Choroid plexus epithelial cell (primary cell): Measurements from ENCODE around the gene GLYATL3.

Experiments used
- DNase-seq: peaks from one replicate; pipeline ENCODE4 v3.0.0-alpha.2; 2010; ENCODE audit warnings: low read depth
- H3K4me3 ChIP-seq: 2 replicates; pipeline ENCODE4 v1.5.1; 2011; ENCODE audit warnings: low read depth, mild to moderate bottlenecking, control low read depth, low read length, moderate library complexity
- TF ChIP-seq, protein P1 (sequence below): conservative IDR thresholded peaks from 2 replicates; pipeline ENCODE4 v1.5.1; 2011; ENCODE audit warnings: low read depth, mild to moderate bottlenecking, control low read depth, inconsistent platforms, low read length, moderate library complexity

GLYATL3 gene

DNA sequence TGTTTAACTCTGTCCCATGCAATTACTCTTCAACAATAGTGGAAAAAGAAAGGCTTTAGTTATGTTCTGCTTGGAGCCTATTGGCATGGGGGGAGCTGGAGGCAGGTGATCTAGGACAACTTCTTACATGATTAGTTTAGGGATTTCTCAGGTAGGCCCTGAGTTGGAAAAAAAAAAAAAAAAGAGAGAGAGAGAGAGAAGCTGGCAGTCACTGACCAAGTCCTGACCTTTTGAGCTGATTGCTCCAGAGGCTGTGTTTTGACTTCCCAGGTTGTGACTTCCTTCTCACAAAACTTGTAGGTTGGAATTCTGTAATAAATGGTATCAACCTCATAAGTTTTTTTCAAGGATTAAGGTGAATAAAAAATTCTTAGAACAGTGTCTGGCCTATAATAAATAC lies 58.5 kb downstream of the GLYATL3 start:
- TF ChIP-seq, protein P1, sequence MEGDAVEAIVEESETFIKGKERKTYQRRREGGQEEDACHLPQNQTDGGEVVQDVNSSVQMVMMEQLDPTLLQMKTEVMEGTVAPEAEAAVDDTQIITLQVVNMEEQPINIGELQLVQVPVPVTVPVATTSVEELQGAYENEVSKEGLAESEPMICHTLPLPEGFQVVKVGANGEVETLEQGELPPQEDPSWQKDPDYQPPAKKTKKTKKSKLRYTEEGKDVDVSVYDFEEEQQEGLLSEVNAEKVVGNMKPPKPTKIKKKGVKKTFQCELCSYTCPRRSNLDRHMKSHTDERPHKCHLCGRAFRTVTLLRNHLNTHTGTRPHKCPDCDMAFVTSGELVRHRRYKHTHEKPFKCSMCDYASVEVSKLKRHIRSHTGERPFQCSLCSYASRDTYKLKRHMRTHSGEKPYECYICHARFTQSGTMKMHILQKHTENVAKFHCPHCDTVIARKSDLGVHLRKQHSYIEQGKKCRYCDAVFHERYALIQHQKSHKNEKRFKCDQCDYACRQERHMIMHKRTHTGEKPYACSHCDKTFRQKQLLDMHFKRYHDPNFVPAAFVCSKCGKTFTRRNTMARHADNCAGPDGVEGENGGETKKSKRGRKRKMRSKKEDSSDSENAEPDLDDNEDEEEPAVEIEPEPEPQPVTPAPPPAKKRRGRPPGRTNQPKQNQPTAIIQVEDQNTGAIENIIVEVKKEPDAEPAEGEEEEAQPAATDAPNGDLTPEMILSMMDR, result no peak
- H3K4me3 ChIP-seq, result no peak overlapping the region
- DNase-seq, result no peak

DNA sequence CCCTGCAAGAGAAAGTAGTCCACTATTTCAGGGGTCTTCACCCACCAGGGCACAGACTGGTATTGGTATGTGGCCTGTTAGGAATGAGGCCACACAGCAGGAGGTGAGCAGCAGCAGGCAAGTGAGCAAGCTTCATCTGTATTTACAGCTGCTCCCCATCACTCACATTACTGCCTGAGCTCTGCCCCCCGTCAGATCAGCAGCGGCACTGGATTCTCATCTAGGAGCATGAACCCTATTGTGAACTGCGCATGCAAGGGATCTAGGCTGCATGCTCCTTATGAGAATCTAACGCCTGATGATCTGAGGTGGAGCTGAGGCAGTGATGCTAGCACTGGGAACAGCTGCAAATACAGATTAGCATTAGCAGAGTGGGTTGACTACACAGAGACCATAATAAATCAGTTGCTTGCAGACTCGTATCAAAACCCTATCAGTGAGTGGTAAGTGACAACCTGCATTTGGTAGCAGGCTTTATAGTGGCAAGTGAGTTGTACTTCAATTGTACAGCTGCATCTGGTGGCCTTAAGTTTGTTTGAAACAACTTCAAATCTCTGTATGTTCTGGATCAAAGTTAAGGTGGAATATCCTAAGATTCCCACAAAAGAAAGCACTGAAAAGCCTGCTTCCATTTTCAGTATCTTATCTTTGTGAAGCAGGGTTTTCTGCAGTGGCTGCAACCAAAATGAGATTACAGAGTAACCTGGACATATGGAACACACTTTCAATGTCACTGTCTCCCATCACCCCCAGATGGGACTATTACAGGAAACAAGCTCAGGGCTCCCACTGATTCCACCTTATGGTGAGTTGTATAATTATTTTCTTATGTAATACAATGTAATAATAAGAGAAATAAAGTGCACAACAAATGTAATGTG lies 63.5 kb downstream of the GLYATL3 start:
- H3K4me3 ChIP-seq, result no peak overlapping the region
- TF ChIP-seq, protein P1, result no peak
- peak; percentile 31 for DNase-seq

DNA sequence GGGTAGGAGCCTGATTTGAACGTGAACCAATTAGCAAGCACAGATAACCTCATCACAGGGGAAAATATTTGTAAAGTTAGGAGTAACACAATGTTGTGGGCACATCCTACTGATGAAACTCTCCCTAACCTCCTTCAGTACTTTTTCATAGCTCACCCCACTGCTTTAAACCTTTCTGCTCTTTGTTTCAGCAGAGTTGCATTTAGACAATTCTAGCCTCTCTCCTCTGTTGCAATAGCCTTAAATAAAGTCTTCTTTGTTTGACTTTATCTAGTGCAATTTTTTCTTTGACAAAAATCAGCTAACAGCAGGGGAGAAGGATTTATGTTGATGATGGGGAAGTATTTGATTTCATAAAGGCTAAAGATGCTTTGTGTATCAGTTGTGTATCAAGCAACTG lies 64.8 kb downstream of the GLYATL3 start:
- TF ChIP-seq, protein P1, result no peak
- no peak overlapping the region for H3K4me3 ChIP-seq
- no peak for DNase-seq

DNA sequence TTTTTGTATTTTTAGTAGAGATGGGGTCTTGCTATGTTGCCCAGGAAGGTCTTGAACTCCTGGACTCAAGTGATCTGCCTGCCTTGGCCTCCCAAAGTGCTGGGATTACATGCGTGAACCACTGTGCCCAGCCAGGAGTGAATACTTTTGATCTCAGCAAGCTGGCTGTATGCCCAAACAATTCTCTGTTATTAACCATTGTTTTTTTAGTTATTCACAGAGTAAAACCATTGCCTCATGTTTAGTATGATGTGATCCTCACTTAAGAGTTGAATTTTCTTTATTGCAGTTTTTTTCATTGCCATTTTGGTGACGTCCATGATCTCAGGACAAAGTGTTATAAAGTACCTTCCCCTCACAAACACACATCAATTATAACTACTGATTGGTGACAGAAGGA lies 65.5 kb downstream of the GLYATL3 start:
- no peak overlapping the region for H3K4me3 ChIP-seq
- no peak for DNase-seq
- TF ChIP-seq, protein P1, result no peak

DNA sequence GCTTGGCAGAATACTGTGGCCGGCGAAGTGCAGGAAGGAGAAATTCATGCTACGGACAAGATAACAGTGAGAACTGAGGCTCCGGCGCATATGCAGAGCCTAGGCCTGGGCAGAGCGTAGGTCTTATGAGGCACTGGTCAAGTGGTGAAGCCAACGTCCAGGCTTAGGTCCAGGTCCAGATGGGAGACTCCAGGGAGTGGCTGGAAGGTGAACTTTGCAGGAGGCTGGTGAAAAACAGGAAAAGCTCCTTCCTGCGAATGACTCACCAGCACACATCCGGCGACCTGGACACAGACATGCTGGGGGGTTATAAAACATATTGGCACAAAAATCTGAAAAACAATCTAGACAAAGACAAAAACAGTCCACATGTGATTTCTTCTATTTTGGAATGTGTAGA lies 66.1 kb downstream of the GLYATL3 start:
- peak; percentile 71 for DNase-seq
- TF ChIP-seq, protein P1, result no peak
- no peak overlapping the region for H3K4me3 ChIP-seq

DNA sequence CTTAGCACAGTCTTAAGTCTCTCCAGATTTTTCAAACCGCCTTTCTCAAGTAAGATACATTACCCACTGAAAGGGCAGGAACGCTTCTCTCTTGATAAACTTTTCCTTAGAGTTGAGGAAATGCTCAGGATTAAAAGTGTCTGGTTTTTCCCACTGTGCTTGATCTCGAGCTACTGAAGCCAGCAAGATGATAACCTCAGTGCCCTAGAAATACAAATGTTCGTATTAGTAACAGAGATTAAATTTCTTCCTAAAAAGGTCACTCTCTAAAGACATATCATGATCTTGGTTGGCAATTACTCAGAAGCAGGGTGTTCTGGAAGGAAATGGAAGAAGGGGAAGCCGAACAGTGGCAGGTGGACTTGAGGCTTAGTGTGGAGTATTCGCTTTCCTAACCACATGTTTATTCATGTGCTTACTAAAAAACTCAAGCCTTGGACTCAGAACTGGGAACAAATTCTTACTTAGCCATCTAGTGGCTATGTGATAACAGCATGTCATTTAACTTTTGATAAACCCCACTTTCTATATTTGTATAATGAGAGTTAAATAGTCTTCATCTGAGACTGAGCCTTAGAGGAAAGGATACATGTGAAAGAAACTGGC lies 70.9 kb downstream of the GLYATL3 start:
- peak; percentile 66 for DNase-seq
- TF ChIP-seq, protein P1, result peak; percentile 44
- H3K4me3 ChIP-seq, result no peak overlapping the region

DNA sequence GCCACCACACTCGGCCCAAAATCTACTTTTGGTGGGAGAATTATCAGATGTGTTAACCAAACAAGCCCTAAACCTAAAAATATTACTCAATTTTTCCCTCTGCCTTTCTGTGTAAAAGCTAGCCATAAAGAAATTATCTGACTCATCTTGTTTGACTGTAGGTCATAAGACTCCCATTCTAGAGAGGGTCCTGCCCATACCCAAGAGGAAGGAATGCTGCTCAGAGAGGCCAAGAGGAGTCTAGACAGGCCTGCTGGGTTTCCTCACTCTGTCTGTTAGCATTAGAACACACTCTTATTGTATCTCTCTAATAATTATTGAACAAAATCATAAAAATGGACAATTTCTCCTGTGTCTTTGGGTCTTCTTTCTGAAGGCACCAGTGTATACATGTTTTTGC lies 76.9 kb downstream of the GLYATL3 start:
- no peak overlapping the region for H3K4me3 ChIP-seq
- peak; percentile 72 for DNase-seq
- TF ChIP-seq, protein P1, result no peak
